Endodermal cell (in vitro differentiated cells): Measurements from ENCODE around the gene SEMA6D. TPM values are rescaled to one million over a fixed set of nuclear protein-coding genes. Genes with fewer than 3 reads are reported as not detected.

Experiments used
- DNase-seq: peaks from one replicate; pipeline ENCODE4 v3.0.0-alpha.2; 2017
- H3K27ac ChIP-seq: 2 replicates; pipeline ENCODE4 v1.5.1; 2013; ENCODE audit warnings: mild to moderate bottlenecking, low read depth, low read length, moderate library complexity
- H3K27me3 ChIP-seq: 2 replicates; pipeline ENCODE4 v1.6.1; 2013; ENCODE audit warnings: mild to moderate bottlenecking, low read length, moderate library complexity; ENCODE audit not compliant: insufficient read depth, control insufficient read depth, poor library complexity, severe bottlenecking
- H3K36me3 ChIP-seq: 2 replicates; pipeline ENCODE4 v1.7.0; 2013; ENCODE audit warnings: mild to moderate bottlenecking, low read length, moderate library complexity; ENCODE audit not compliant: control insufficient read depth, insufficient read depth
- H3K4me1 ChIP-seq: one replicate; pipeline ENCODE4 v1.7.0; 2013; ENCODE audit warnings: low read length; ENCODE audit not compliant: control insufficient read depth, insufficient read depth
- H3K4me3 ChIP-seq: 2 replicates; pipeline ENCODE4 v1.5.1; 2013; ENCODE audit warnings: mild to moderate bottlenecking, low read length, moderate library complexity
- H3K9ac ChIP-seq: 2 replicates; pipeline ENCODE4 v1.6.1; 2013; ENCODE audit warnings: mild to moderate bottlenecking, low read length, moderate library complexity; ENCODE audit not compliant: poor library complexity, severe bottlenecking; ENCODE audit errors: extremely low read depth
- H3K9me3 ChIP-seq: 2 replicates; pipeline ENCODE4 v1.6.1; 2013; ENCODE audit warnings: mild to moderate bottlenecking, low read length, moderate library complexity; ENCODE audit not compliant: control insufficient read depth
- H3K27ac Mint-ChIP-seq: 2 replicates; pipeline ENCODE4 v1.8.0; 2020; ENCODE audit warnings: mixed read lengths
- H3K27me3 Mint-ChIP-seq: 2 replicates; pipeline ENCODE4 v1.8.0; 2021; ENCODE audit warnings: mild to moderate bottlenecking, mixed read lengths; ENCODE audit not compliant: insufficient read depth
- H3K36me3 Mint-ChIP-seq: 2 replicates; pipeline ENCODE4 v1.8.0; 2020; ENCODE audit warnings: low read depth, mixed read lengths
- H3K4me1 Mint-ChIP-seq: 2 replicates; pipeline ENCODE4 v1.8.0; 2020; ENCODE audit warnings: mixed read lengths
- H3K4me3 Mint-ChIP-seq: 2 replicates; pipeline ENCODE4 v1.8.0; 2020; ENCODE audit warnings: mild to moderate bottlenecking, moderate library complexity, mixed read lengths
- H3K9me3 Mint-ChIP-seq: 2 replicates; pipeline ENCODE4 v1.8.0; 2020; ENCODE audit warnings: mild to moderate bottlenecking, mixed read lengths
- WGBS, 2 experiments: methylation state at CpG; one replicate each; pipeline versions ENCODE4 v1.1.5 to v1.1.7; 2013; ENCODE audit warnings: missing lambda C conversion rate in 2 of 2, mixed read lengths in 1 of 2; ENCODE audit not compliant: insufficient coverage in 1 of 2, insufficient read length in 1 of 2; 5-methylcytosine and 5-hydroxymethylcytosine counted together
- total RNA-seq, 2 donors: library from RNA; stranded (reverse); fragmentation: NEBNext Ultra II Directional in 1 of 2; extraction: Animal tissue kit (Norgen Biotek cat#: 25700) in 1 of 2; gene quantifications; 2 replicates in 1 of 2; 3 replicates in 1 of 2; pipeline ENCODE4 v1.2.1, GENCODE V29; 2021
- TF ChIP-seq, protein P1 (sequence below): fragments of 200-600 bp; sonication (generic); conservative IDR thresholded peaks from 2 replicates; pipeline ENCODE4 v1.5.0; 2021; ENCODE audit warnings: antibody characterized with exemption, mild to moderate bottlenecking

SEMA6D gene
- total RNA-seq, 2 donors from 2014 or later: 23.6 to 48.7 TPM

DNA sequence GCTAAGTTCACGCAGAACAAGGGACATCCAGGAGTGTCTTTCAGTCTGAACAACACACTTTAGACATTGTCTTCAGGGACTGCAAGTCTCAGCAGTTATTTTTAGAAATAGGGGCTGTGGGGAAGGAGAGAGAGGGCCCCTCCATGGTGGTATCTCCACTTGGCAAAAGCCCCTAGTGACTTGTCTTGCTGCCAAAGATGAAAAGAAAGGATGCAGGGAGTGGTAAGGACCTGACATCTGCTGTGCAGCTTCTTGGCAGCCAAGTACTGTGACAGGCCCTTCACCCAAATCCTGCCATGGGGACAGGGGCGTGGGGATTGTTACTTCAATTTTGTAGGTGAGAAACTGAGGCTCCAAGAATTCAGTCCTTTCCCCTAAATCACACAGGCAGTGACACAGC lies 21.0 kb upstream of the SEMA6D start:
- H3K9me3 Mint-ChIP-seq: no peaks in the 10 kb centered on the region
- WGBS, 2 experiments: 87% methylated on average over 2 of the region's 2 CpGs; no CpG with 5 or more reads in 1 of the 2 experiments
- no peaks in the 10 kb centered on the region for H3K36me3 Mint-ChIP-seq
- Histone ChIP-seq H3K9ac (no peak overlapping the region), H3K9me3 (no peaks in the 10 kb centered on the region), H3K4me1 (no peaks in the 10 kb centered on the region), H3K4me3 (no peak overlapping the region), H3K27ac (no peak overlapping the region), H3K27me3 (no peaks in the 10 kb centered on the region), H3K36me3 (no peaks in the 10 kb centered on the region)
- no peaks in the 10 kb centered on the region for H3K27me3 Mint-ChIP-seq
- H3K27ac Mint-ChIP-seq: no peak overlapping the region
- H3K4me3 Mint-ChIP-seq: no peak overlapping the region
- DNase-seq: no peak
- TF ChIP-seq, protein P1, sequence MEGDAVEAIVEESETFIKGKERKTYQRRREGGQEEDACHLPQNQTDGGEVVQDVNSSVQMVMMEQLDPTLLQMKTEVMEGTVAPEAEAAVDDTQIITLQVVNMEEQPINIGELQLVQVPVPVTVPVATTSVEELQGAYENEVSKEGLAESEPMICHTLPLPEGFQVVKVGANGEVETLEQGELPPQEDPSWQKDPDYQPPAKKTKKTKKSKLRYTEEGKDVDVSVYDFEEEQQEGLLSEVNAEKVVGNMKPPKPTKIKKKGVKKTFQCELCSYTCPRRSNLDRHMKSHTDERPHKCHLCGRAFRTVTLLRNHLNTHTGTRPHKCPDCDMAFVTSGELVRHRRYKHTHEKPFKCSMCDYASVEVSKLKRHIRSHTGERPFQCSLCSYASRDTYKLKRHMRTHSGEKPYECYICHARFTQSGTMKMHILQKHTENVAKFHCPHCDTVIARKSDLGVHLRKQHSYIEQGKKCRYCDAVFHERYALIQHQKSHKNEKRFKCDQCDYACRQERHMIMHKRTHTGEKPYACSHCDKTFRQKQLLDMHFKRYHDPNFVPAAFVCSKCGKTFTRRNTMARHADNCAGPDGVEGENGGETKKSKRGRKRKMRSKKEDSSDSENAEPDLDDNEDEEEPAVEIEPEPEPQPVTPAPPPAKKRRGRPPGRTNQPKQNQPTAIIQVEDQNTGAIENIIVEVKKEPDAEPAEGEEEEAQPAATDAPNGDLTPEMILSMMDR: no peak
- no peaks in the 10 kb centered on the region for H3K4me1 Mint-ChIP-seq

DNA sequence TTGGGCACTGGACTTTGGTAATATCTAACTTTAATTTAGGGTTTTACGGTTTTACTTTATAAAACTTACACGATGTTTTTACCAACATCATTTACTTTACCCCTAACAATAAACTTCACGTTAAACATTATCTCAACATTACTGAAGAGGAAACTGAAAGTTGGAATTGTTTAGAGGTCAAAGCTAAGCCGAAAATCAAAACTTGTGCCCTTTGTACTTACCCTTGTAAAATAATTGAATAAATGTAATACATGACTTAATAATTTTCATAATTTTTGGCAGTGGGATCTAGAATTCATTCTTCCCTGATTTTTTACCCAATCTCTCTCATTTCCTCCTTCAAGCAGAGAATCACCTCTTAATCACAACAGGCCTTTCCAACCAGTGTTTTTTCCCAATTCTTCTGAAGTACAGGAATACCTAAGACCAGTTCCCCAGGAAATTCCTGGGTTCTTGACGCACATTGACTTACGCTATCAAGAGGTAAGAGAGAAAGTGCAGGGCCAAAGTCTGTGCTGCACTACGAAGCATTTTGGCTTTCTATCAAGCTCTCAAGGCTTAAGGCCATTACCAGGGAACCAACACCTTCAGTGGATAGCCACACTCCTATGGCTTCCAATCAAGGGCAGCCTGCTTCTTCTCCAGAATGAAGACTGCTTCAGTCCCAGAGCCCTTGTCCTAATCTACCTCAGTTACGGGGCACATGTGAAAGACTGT lies 11.9 kb upstream of the SEMA6D start:
- no peaks in the 10 kb centered on the region for H3K36me3 ChIP-seq
- H3K4me1 ChIP-seq: no peaks in the 10 kb centered on the region
- DNase-seq: no peak
- H3K4me1 Mint-ChIP-seq: no peaks in the 10 kb centered on the region
- H3K27ac ChIP-seq: no peak overlapping the region
- H3K27me3 ChIP-seq: no peaks in the 10 kb centered on the region
- peaks cover 2% of the 10 kb centered on the region for H3K27me3 Mint-ChIP-seq
- H3K9ac ChIP-seq: no peak overlapping the region
- no peak overlapping the region for H3K4me3 Mint-ChIP-seq
- 96 to 100% methylated on average over 3 to 7 of the region's 8 CpGs for WGBS, 2 experiments
- H3K9me3 ChIP-seq: no peaks in the 10 kb centered on the region
- H3K27ac Mint-ChIP-seq: no peak overlapping the region
- no peaks in the 10 kb centered on the region for H3K36me3 Mint-ChIP-seq
- H3K4me3 ChIP-seq: no peak overlapping the region
- H3K9me3 Mint-ChIP-seq: no peaks in the 10 kb centered on the region
- TF ChIP-seq, protein P1: no peak

DNA sequence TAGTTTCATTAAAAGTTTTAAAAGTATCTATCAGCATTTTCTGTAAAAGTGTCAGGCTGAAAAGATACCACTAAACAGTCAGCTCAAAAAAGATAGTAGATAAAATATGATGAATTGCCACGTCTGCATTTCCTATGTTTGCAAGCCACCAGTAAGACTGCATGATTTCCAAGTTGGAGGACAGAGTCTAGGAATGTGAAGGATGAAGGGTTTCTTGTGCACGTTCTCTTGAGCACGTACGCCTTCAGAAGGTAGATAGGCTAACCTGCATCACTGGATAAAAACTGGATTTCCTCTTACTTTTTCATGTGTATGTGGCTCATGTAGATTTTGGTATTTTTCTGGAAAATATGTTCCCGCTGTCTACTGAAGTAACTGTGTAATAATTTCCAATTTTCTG lies 9.9 kb upstream of the SEMA6D start:
- Mint-ChIP-seq H3K27me3 (peaks cover 2% of the 10 kb centered on the region), H3K27ac (no peak overlapping the region), H3K36me3 (no peaks in the 10 kb centered on the region), H3K4me3 (no peak overlapping the region), H3K9me3 (no peaks in the 10 kb centered on the region), H3K4me1 (peaks cover 3% of the 10 kb centered on the region)
- Histone ChIP-seq H3K27ac (no peak overlapping the region), H3K36me3 (no peaks in the 10 kb centered on the region), H3K4me3 (no peak overlapping the region), H3K9me3 (no peaks in the 10 kb centered on the region), H3K9ac (no peak overlapping the region), H3K27me3 (no peaks in the 10 kb centered on the region), H3K4me1 (peaks cover 3% of the 10 kb centered on the region)
- 89 to 95% methylated on average over 4 to 5 of the region's 5 CpGs for WGBS, 2 experiments
- TF ChIP-seq, protein P1: no peak
- no peak for DNase-seq
